Measurements from ENCODE around the gene CHRNA10. TPM values are rescaled to one million over a fixed set of nuclear protein-coding genes. Genes with fewer than 3 reads are reported as not detected.

The CHRNA10 gene
- polyA plus RNA-seq, 3 donors, result 0.73 TPM; not detected in 2

- WGBS (ENCODE audit: insufficient coverage), result 93% methylated on average over 5 of the region's 14 CpGs
- intact Hi-C loops (cut with micrococcal nuclease), result no loop called here
- no peaks in the 10 kb centered on the region for H3K36me3 ChIP-seq (replicated peaks in 1 of 2; ENCODE audit: control insufficient read depth in 1 of 2, insufficient read depth in 2 of 2, low read length in 2 of 2)
- H3K27me3 Mint-ChIP-seq (ENCODE audit: low read depth in 3 of 3), result peaks cover 19 to 35% (median 22%) of the 10 kb centered on the region in 3 donors
- H3K4me1 ChIP-seq (ENCODE audit: control insufficient read depth in 1 of 2, insufficient read depth in 2 of 2, low read length in 2 of 2), result peaks cover 10 to 23% of the 10 kb centered on the region in 2 donors
- H4K20me1 ChIP-seq (ENCODE audit: insufficient read depth, low read length), result no peaks in the 10 kb centered on the region
- H3K9me3 Mint-ChIP-seq, result peaks cover 0 to 16% (median 9%) of the 10 kb centered on the region in 7 donors
- no peak overlapping the region for H3K27ac Mint-ChIP-seq
- peaks cover 6 to 8% of the 10 kb centered on the region in 2 donors for H3K9me3 ChIP-seq (replicated peaks in 1 of 2; ENCODE audit: control insufficient read depth in 1 of 2, insufficient read depth in 1 of 2, low read length in 2 of 2)
- no peak overlapping the region for H2AFZ ChIP-seq (ENCODE audit: insufficient read depth, low read depth, low read length, poor library complexity, severe bottlenecking)
- H3K9ac ChIP-seq (ENCODE audit: insufficient read depth, low read length, poor library complexity, severe bottlenecking), result no peak overlapping the region
- no peak overlapping the region for H3K4me2 ChIP-seq (replicated peaks; ENCODE audit: extremely low read depth, low read length, poor library complexity, severe bottlenecking)
- H3K4me3 Mint-ChIP-seq, result no peak overlapping the region
- no peak overlapping the region for H3K27ac ChIP-seq (ENCODE audit: low read depth in 1 of 2, low read length in 2 of 2)
- H3K79me2 ChIP-seq (ENCODE audit: insufficient read depth, low read length), result no peaks in the 10 kb centered on the region
- DNase-seq, result no peak
- H3K27me3 ChIP-seq (ENCODE audit: control insufficient read depth in 2 of 2, insufficient read depth in 2 of 2, low read length in 2 of 2), result peaks cover 10 to 28% of the 10 kb centered on the region in 2 donors
- TF ChIP-seq, protein P1, sequence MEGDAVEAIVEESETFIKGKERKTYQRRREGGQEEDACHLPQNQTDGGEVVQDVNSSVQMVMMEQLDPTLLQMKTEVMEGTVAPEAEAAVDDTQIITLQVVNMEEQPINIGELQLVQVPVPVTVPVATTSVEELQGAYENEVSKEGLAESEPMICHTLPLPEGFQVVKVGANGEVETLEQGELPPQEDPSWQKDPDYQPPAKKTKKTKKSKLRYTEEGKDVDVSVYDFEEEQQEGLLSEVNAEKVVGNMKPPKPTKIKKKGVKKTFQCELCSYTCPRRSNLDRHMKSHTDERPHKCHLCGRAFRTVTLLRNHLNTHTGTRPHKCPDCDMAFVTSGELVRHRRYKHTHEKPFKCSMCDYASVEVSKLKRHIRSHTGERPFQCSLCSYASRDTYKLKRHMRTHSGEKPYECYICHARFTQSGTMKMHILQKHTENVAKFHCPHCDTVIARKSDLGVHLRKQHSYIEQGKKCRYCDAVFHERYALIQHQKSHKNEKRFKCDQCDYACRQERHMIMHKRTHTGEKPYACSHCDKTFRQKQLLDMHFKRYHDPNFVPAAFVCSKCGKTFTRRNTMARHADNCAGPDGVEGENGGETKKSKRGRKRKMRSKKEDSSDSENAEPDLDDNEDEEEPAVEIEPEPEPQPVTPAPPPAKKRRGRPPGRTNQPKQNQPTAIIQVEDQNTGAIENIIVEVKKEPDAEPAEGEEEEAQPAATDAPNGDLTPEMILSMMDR (IDR thresholded peaks at IDR 0.05), result no peak
- H3K4me3 ChIP-seq (replicated peaks in 1 of 3; ENCODE audit: low read depth in 2 of 3, low read length in 3 of 3), result no peak overlapping the region
- peaks cover 5 to 16% of the 10 kb centered on the region in 2 donors for H3K36me3 Mint-ChIP-seq
- H3K4me1 Mint-ChIP-seq, result peaks cover 27% of the 10 kb centered on the region
Observed at GRCh38 chr11:3639841-3640240, 31.3 kb downstream of the CHRNA10 start.

DNA sequence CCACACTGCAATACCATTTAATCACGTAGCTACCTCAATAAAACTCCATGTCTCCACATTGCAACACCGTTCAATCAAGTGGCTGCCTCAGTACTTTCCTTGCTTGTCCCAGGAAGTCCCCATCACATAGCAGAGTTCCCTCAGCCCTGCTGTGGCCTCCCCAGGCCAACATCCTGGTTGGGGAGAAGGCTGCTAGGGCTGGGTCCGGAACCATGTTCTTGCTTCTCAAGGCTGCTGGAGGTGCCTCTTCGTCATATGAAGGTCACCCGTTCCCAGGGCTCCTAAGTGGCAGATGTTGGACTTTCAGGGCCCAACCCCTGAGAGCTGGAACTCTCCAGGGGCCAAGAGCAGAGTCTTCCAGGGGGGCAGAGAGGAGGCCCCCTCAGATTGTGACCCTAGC lies 32.7 kb downstream of the CHRNA10 start:
- Histone ChIP-seq H2AFZ (ENCODE audit: insufficient read depth, low read depth, low read length, poor library complexity, severe bottlenecking) (no peak overlapping the region), H3K4me1 (ENCODE audit: control insufficient read depth in 1 of 2, insufficient read depth in 2 of 2, low read length in 2 of 2) (peaks cover 10 to 23% of the 10 kb centered on the region in 2 donors), H3K4me2 (replicated peaks; ENCODE audit: extremely low read depth, low read length, poor library complexity, severe bottlenecking) (no peak overlapping the region), H3K9me3 (replicated peaks in 1 of 2; ENCODE audit: control insufficient read depth in 1 of 2, insufficient read depth in 1 of 2, low read length in 2 of 2) (no peaks in the 10 kb centered on the region), H3K79me2 (ENCODE audit: insufficient read depth, low read length) (no peaks in the 10 kb centered on the region), H4K20me1 (ENCODE audit: insufficient read depth, low read length) (no peaks in the 10 kb centered on the region), H3K9ac (ENCODE audit: insufficient read depth, low read length, poor library complexity, severe bottlenecking) (no peak overlapping the region), H3K4me3 (replicated peaks in 1 of 3; ENCODE audit: low read depth in 2 of 3, low read length in 3 of 3) (no peak overlapping the region), H3K27ac (ENCODE audit: low read depth in 1 of 2, low read length in 2 of 2) (no peak overlapping the region), H3K36me3 (replicated peaks in 1 of 2; ENCODE audit: control insufficient read depth in 1 of 2, insufficient read depth in 2 of 2, low read length in 2 of 2) (no peaks in the 10 kb centered on the region), H3K27me3 (ENCODE audit: control insufficient read depth in 2 of 2, insufficient read depth in 2 of 2, low read length in 2 of 2) (peaks cover 8 to 22% of the 10 kb centered on the region in 2 donors)
- TF ChIP-seq, protein P1 (IDR thresholded peaks at IDR 0.05), result no peak
- Mint-ChIP-seq H3K36me3 (peaks cover 5 to 24% of the 10 kb centered on the region in 2 donors), H3K27ac (peak overlapping the region in 1 of 7 donors; percentile 52), H3K4me3 (no peak overlapping the region), H3K4me1 (peaks cover 31% of the 10 kb centered on the region), H3K9me3 (peaks cover 0 to 6% (median 0%) of the 10 kb centered on the region in 7 donors), H3K27me3 (ENCODE audit: low read depth in 3 of 3) (peaks cover 14 to 25% (median 16%) of the 10 kb centered on the region in 3 donors)
- DNase-seq, result no peak
- WGBS (ENCODE audit: insufficient coverage), result 100% methylated on average over 2 of the region's 5 CpGs
- intact Hi-C loops (cut with micrococcal nuclease), result no loop called here
